ENCODE data around the gene PCDH1. TPM values are rescaled to one million over a fixed set of nuclear protein-coding genes. Genes with fewer than 3 reads are reported as not detected.

The PCDH1 gene
- total RNA-seq, 1 experiment from 2014 or later = 127 TPM

DNA sequence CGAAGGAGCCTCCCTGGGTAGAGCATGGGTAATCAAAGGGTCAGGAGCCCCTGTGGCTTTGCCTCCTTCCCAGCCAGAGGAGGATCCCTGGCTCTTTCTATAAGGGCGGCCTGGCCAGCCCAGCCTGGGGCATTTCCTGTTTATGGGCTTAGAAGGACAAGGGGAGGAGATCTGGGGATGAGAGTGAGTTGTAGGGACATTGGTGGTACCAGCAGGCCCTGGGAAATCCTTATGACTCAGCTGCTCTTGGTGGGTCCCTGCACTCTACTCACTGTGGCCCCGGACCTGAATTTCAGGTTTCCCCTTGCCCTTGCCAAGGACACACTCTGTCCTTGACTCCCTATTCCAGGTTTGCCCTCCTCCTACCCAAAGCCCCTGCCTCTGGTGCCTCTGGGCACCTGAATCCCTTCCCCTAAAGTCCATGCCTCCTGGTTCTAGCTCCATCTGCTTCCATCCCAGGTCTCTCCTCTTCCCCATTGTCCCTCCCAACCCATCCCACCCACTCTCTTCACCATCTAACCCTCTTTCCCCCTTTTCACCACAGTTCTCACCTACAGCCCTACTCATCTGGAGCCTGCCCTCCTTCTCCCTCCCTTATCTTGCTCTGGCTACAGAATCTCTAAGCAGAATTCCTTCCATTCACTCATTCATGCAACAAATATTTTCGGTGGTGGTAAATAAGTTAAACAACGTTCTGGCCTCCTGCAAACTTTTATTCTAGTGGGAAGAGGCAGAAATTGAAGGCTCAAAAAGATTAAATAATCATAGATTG is 34.9 kb downstream of the PCDH1 start:
- Histone ChIP-seq H3K4me1 (ENCODE audit: insufficient read depth, low read length) (peaks cover 46% of the 10 kb centered on the region; the same call in 1 of the 2 replicates), H3K9ac (ENCODE audit: extremely low read depth, insufficient read length, low read length) (no peak overlapping the region), H3K18ac (ENCODE audit: insufficient read length, low read depth, low read length) (no peak overlapping the region), H3K56ac (ENCODE audit: insufficient read length, low read depth, low read length) (no peak overlapping the region), H4K8ac (replicated peaks; ENCODE audit: insufficient read length, low read depth, low read length) (no peak overlapping the region), H3K23me2 (ENCODE audit: insufficient read length, low read depth, low read length, poor library complexity, severe bottlenecking) (no peaks in the 10 kb centered on the region), H3K23ac (ENCODE audit: insufficient read length, low read depth, low read length) (no peak overlapping the region), H4K91ac (ENCODE audit: insufficient read length, low read depth, low read length) (no peak overlapping the region), H3K27me3 (ENCODE audit: insufficient read depth, low read length) (no peaks in the 10 kb centered on the region), H2BK20ac (ENCODE audit: low read depth, low read length, poor library complexity, severe bottlenecking) (no peak overlapping the region), H4K5ac (ENCODE audit: insufficient read length, low read depth, low read length) (no peak overlapping the region), H3K9me3 (ENCODE audit: control insufficient read depth, low read depth, low read length) (no peaks in the 10 kb centered on the region), H3K4ac (ENCODE audit: low read depth, low read length) (no peak overlapping the region), H2AK5ac (ENCODE audit: insufficient read length, low read length) (no peak overlapping the region), H4K20me1 (ENCODE audit: control insufficient read depth, insufficient read depth, insufficient read length) (no peaks in the 10 kb centered on the region), H2BK5ac (ENCODE audit: insufficient read length, low read length) (no peak overlapping the region), H2BK15ac (ENCODE audit: low read depth, low read length) (no peak overlapping the region), H2BK120ac (ENCODE audit: low read depth, low read length, poor library complexity, severe bottlenecking) (no peak overlapping the region), H3K14ac (ENCODE audit: insufficient read depth, low read length) (no peak overlapping the region), H2BK12ac (ENCODE audit: insufficient read length, low read depth, low read length) (no peak overlapping the region), H3K79me2 (ENCODE audit: insufficient read depth, low read length) (no peaks in the 10 kb centered on the region), H2AFZ (ENCODE audit: low read length) (no peak overlapping the region), H3K27ac (ENCODE audit: insufficient read length, low read depth, low read length) (no peak overlapping the region), H3K4me2 (ENCODE audit: insufficient read depth, insufficient read length, low read length) (no peak overlapping the region), H3K79me1 (ENCODE audit: insufficient read depth, low read depth, low read length, poor library complexity, severe bottlenecking) (no peaks in the 10 kb centered on the region), H3T11ph (ENCODE audit: low read length) (no peak overlapping the region)
- no peaks in the 10 kb centered on the region; a peak in 1 of 5 replicates for H3K9me3 Mint-ChIP-seq
- H3K4me1 Mint-ChIP-seq = peaks cover 86 to 95% of the 10 kb centered on the region in 2 experiments
- H3K27ac Mint-ChIP-seq = peak overlapping the region; percentile 37 to 91 (median 71)
- peaks cover under 1 to 7% (median 3%) of the 10 kb centered on the region in 3 experiments; a peak in 4 of 7 replicates for H3K36me3 Mint-ChIP-seq (ENCODE audit: insufficient read depth in 1 of 3, low read depth in 3 of 3)
- TF ChIP-seq, protein P1, sequence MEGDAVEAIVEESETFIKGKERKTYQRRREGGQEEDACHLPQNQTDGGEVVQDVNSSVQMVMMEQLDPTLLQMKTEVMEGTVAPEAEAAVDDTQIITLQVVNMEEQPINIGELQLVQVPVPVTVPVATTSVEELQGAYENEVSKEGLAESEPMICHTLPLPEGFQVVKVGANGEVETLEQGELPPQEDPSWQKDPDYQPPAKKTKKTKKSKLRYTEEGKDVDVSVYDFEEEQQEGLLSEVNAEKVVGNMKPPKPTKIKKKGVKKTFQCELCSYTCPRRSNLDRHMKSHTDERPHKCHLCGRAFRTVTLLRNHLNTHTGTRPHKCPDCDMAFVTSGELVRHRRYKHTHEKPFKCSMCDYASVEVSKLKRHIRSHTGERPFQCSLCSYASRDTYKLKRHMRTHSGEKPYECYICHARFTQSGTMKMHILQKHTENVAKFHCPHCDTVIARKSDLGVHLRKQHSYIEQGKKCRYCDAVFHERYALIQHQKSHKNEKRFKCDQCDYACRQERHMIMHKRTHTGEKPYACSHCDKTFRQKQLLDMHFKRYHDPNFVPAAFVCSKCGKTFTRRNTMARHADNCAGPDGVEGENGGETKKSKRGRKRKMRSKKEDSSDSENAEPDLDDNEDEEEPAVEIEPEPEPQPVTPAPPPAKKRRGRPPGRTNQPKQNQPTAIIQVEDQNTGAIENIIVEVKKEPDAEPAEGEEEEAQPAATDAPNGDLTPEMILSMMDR (conservative IDR thresholded peaks at IDR 0.05) = no peak
- H3K4me3 Mint-ChIP-seq = peak overlapping the region in 1 of 2 experiments; percentile 25; a peak in 1 of 5 replicates
- H3K27me3 Mint-ChIP-seq (ENCODE audit: low read depth) = no peaks in the 10 kb centered on the region
- WGBS (ENCODE audit: extremely low coverage, insufficient read length, low lambda C conversion rate) = no CpG with 5 or more reads among the region's 5 CpGs
- DNase-seq = peak; percentile 71

All from H9 (cell line).